ENCODE data around the gene CATSPERE. TPM values are rescaled to one million over a fixed set of nuclear protein-coding genes. Genes with fewer than 3 reads are reported as not detected.
"Not testable (repeated sequence)": the region's sequence is repeated elsewhere in the genome, so short reads cannot be mapped to it uniquely, and the experiment has no call there.

Gene CATSPERE
- total RNA-seq, 1 experiment from 2014 or later, result under 0.01 TPM

- no peak for DNase-seq (ENCODE audit: low read depth)
These were observed 167.7 kb downstream of the CATSPERE start for GRCh38 chr1:244628789-244629188.

- DNase-seq (ENCODE audit: low read depth), result no peak
These were observed 172.1 kb downstream of the CATSPERE start for GRCh38 chr1:244633140-244633539.

DNA sequence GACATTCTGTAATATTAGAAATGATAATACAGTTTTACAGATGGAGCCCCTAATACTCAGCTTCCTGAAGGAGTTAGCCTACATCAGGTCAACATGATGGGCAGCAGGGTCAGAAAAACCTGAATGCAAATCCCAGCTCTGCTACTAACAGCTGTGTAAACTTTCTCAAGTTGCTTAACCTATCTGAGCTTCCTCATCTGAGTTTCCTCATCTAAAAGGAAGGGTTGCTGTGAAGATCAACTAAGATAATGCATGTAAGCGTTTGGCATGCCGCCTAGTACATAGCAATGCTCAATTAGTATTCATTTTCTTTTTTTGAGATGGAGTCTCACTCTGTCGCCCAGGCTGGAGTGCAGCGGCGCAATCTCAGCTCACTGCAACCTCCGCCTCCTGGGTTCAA is 173.5 kb downstream of the CATSPERE start:
- no peak for DNase-seq (ENCODE audit: low read depth)

DNA sequence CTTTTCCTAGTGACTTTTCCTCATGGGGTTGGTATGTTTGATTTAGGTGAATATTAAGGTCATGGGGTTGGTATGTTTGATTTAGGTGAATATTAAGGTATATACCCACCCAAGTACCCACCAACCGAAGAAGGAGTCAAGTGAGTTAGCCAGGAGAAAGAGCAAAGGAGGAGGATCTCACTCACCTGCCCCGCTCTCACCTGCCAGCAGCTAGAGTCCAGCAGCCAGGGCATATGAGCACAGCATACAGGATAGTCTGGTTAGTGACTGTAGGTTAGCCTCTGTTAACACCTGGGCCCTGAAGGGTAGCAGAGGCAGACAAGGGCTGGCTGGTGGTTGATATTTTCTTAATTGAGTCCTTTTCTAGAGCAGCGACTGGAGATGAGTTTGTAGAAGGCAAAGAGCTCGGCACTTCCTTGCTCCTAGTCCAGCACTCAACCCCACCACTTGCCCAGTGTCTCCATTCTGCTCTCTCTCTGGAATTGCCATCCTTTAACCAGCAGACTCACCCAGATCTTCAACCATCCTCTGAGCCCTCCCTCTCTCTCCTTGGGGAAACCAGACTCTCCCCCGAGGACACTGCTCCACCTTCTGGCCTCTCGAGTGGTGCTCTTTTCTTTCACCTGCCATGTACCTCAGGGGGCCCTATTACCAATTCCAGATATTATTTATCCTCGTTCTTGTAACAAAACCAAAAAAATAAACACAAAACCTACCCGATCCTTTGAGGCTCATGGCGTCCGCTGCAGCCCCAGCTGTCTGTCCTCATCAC is 175.6 kb downstream of the CATSPERE start:
- no peak for DNase-seq (ENCODE audit: low read depth)

DNA sequence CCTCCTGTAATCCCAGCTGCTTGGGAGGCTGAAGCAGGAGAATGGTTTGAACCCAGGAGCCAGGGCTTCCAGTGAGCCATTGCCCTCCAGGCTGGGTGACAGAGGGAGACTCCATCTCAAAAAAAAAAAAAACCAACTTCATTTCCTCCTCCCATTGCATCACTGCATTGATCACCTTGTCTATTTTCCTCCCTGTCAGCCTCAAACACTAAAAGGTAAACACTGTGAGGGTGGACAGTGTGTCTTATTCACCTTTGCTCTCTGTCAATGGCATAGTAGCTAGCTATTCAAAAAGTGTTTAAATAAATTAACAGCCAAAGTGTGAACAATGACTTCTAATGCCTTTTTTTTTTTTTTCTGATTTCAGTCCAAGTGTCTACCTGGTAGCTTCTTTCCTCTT is 178.5 kb downstream of the CATSPERE start:
- no peak for DNase-seq (ENCODE audit: low read depth)

- DNase-seq (ENCODE audit: low read depth), result no peak
These were observed 179.8 kb downstream of the CATSPERE start for GRCh38 chr1:244640917-244641316.

DNA sequence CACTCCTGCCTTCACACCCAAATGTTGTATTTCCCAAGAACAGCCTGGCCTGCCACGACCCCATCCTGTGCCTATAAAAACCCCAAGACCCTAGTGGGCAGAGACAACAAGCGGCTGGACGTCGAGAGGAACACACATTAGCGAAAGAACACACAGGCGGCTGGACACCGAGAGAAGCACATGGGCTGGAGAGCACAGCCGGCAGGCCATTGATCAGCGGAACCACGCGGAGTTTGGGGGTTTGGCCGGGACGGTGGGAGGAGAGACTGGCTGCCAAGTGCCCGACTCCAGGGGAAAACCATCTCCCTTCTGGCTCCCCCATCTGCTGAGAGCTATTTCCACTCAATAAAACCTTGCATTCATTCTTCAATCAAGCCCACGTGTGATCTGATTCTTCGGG is 181.5 kb downstream of the CATSPERE start:
- DNase-seq (ENCODE audit: low read depth), result no peak

GRCh38 chr1:244642988-244643387 is 181.9 kb downstream of the CATSPERE start:
- DNase-seq (ENCODE audit: low read depth), result no peak

DNA sequence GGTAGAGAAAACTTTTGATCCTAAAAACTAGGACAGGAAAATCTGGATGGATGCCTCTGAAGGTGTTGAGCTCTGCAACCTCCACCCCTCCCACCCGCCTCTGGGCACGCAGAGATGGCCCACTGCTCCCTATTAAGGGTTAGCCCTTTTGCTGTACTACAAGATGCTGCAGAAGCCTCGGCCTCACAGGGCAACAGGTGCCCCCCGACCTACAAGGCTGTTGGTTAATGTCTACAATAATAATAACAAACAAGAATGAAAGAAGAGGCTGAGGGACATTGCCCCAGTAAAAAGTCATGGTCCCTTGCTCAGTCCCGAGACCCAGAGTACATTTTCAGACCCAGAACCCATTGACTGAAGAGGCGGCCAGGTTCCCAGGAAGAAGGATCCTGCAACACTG is 184.3 kb downstream of the CATSPERE start:
- no peak for DNase-seq (ENCODE audit: low read depth)

DNA sequence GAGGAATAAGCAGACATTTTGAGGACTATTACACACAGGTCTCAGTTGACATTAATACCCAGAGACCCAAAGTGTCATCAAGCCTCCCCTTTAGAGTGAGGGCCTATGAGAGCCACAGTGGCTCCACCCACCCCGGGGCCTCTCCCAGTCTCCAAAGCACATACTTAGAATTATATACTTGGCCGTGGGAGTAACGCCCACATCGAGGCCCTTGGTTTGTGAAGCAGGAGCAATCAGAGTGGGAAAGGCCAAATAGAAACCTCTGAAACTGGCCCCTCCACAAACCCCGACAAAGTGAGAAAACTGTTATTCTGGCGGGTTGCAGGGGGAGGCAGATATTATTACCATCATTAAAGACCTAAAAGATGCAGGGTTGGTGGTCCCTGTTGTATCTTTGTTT is 184.8 kb downstream of the CATSPERE start:
- no peak for DNase-seq (ENCODE audit: low read depth)

DNA sequence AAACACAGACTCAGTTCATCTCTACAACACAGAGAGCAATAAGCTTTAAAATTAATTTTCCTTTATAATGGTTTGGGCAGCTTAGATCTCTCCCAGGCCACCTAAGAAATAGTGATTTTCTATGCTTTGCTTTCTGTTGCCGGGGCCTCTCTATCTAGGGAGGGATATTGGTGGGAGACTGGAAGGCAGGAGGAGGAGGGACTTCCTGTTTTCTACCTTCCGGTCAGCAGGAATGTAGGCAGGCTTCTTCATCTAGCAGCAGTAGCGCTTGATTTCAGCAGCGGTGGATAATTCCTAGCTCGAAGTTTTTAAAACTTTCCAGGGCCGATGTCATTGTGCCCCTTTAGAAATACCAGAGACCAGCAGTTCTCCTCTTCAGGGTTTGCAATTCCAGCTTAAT is 186.7 kb downstream of the CATSPERE start:
- no peak for DNase-seq (ENCODE audit: low read depth)

- peak; percentile 19 for DNase-seq (ENCODE audit: low read depth)
These were observed 191.0 kb downstream of the CATSPERE start for GRCh38 chr1:244651956-244652622.

GRCh38 chr1:244652623-244653438 is 191.8 kb downstream of the CATSPERE start, which contains the start of gene DESI2:
DESI2 (plus strand) TSS chr1:244653126; CDS start chr1:244653314, 188 bp downstream.
- peak; percentile 99 for DNase-seq (ENCODE audit: low read depth)

DNA sequence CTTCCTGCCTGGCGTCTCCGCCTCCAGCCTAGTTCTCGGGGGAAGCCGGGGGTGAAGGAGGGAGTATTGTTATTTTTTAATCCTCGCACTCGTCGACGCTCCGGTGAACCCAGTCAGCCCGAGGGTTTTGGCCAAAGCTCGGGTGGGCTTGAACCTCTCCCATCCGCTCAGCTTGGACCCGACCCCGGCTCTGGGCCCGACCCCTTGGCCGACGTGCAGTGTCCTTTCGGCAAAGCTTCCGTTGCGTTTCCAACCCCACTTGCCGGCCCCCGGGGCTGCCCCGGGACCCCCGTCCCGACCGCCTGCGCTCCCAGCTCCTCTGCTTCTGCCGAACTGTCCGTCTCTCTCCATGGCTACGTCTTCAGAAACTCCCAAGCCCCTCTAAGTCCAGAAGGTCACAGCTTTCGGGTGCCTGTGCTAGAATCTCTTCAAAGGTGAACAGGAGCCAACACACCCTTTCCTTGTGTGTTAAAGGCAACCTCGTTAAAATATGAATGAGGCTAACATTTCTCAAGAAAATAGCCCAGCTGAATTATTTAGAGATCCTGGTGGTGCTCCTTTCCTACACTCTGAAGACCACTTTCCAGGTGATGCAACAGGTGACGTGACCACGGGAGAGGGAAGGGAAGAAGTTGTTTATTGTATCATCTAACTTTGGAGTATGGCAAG is 192.5 kb downstream of the CATSPERE start:
- DNase-seq (ENCODE audit: low read depth), result peak; percentile 8

- DNase-seq (ENCODE audit: low read depth), result peak; percentile 7
These were observed 193.3 kb downstream of the CATSPERE start for GRCh38 chr1:244654108-244655038.

DNA sequence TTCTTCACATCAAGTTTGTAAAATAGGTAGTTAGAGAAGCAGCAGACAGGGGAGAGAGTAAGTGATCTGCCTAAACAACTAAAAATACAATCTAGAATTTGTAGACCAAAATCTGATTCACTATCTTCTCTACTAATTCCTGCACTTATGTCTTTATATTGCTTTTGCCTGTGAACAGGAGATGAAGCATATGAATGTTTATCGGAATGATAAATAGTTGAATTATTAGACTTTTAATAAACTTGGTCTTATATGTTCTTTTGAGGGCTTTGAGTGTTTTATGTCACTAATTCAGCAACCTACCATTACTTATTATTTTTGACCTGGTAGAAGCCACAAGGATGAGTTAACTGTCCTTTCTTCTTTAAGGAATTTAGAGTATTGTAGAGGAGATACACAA is 194.1 kb downstream of the CATSPERE start:
- DNase-seq (ENCODE audit: low read depth), result no peak

DNA sequence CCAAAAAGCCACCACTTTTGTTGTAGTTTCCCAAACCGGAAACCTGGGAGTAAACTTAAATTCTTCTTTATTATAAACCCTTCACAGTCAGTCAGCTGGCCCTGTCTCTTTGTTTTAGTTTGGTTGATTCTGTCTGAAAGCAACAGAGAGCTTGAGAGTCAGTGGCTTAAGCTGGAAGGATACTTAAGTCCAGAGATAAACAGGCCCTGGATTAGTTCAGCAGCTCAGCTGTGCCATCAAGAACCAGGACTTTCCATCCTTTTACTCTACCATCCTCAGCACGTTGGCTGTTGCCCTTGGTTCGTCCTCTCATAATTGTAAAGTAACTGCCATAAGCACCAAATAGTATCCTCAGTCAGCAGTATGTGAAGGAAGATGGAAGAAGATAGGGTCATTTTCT is 196.3 kb downstream of the CATSPERE start:
- DNase-seq (ENCODE audit: low read depth), result no peak

DNA sequence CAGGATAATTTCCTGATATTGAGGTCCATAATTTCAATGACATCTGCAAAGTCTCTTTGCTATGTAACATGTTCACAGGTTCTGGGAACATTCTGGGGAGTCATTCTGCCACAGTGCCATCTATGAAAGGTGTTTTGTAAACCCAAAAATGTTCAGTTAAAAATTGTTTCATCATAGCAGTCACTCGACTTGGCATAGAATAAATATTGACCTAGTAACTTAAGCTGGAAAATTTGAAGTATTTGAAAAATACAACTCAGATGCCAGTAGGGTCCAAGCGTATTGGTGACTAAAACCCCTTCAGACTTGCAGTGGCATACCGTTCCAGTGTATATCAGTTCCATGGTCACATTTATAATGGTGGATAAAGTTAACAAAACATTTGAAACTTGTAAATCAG is 198.6 kb downstream of the CATSPERE start:
- DNase-seq (ENCODE audit: low read depth), result no peak

- DNase-seq (ENCODE audit: low read depth), result no peak
These were observed 199.5 kb downstream of the CATSPERE start for GRCh38 chr1:244660595-244660994.

DNA sequence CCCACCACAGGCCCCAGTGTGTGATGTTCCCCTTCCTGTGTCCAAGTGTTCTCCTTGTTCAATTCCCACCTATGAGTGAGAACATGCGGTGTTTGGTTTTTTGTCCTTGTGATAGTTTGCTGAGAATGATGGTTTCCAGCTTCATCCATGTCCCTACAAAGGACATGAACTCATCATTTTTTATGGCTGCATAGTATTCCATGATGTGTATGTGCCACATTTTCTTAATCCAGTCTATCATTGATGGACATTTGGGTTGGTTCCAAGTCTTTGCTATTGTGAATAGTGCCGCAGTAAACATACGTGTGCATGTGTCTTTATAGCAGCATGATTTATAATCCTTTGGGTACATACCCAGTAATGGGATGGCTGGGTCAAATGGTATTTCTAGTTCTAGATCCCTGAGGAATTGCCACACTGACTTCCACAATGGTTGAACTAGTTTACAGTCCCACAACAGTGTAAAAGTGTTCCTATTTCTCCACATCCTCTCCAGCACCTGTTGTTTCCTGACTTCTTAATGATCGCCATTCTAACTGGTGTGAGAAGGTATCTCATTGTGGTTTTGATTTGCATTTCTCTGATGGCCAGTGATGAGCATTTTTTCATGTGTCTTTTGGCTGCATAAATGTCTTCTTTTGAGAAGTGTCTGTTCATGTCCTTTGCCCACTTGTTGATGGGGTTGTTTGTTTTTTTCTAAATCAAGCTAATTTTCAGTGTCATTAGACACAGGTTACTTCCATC is 200.7 kb downstream of the CATSPERE start:
- not testable (repeated sequence) for DNase-seq (ENCODE audit: low read depth)

Measured in RPMI7951 (cell line).